Measurements from ENCODE around the gene ACACB.

ACACB gene

GRCh38 chr12:109239691-109240090 is 123.3 kb downstream of the ACACB start:
- no peak overlapping the region for H3K4me3 ChIP-seq (ENCODE audit: low read depth, low read length)
- no peak for DNase-seq (ENCODE audit: low read depth)

- DNase-seq (ENCODE audit: low read depth), result no peak
- H3K4me3 ChIP-seq (ENCODE audit: low read depth, low read length), result no peak overlapping the region
These were observed 124.0 kb downstream of the ACACB start for GRCh38 chr12:109240365-109240764.

GRCh38 chr12:109241936-109242335 is 125.5 kb downstream of the ACACB start:
- H3K4me3 ChIP-seq (ENCODE audit: low read depth, low read length), result no peak overlapping the region
- no peak for DNase-seq (ENCODE audit: low read depth)

GRCh38 chr12:109244073-109244472 is 127.7 kb downstream of the ACACB start:
- no peak for DNase-seq (ENCODE audit: low read depth)
- no peak overlapping the region for H3K4me3 ChIP-seq (ENCODE audit: low read depth, low read length)

- no peak overlapping the region for H3K4me3 ChIP-seq (ENCODE audit: low read depth, low read length)
- no peak for DNase-seq (ENCODE audit: low read depth)
These were observed 129.8 kb downstream of the ACACB start for GRCh38 chr12:109246221-109246620.

- no peak for DNase-seq (ENCODE audit: low read depth)
- no peak overlapping the region for H3K4me3 ChIP-seq (ENCODE audit: low read depth, low read length)
These were observed 131.7 kb downstream of the ACACB start for GRCh38 chr12:109247831-109248654.

GRCh38 chr12:109250523-109250922 is 134.1 kb downstream of the ACACB start:
- no peak overlapping the region for H3K4me3 ChIP-seq (ENCODE audit: low read depth, low read length)
- DNase-seq (ENCODE audit: low read depth), result no peak

GRCh38 chr12:109252799-109253198 is 136.4 kb downstream of the ACACB start:
- DNase-seq (ENCODE audit: low read depth), result no peak
- no peak overlapping the region for H3K4me3 ChIP-seq (ENCODE audit: low read depth, low read length)

GRCh38 chr12:109253913-109254544 is 137.6 kb downstream of the ACACB start:
- H3K4me3 ChIP-seq (ENCODE audit: low read depth, low read length), result no peak overlapping the region
- no peak for DNase-seq (ENCODE audit: low read depth)

GRCh38 chr12:109255377-109255776 is 139.0 kb downstream of the ACACB start:
- no peak for DNase-seq (ENCODE audit: low read depth)
- H3K4me3 ChIP-seq (ENCODE audit: low read depth, low read length), result no peak overlapping the region

GRCh38 chr12:109256011-109256410 is 139.6 kb downstream of the ACACB start:
- no peak overlapping the region for H3K4me3 ChIP-seq (ENCODE audit: low read depth, low read length)
- no peak for DNase-seq (ENCODE audit: low read depth)

GRCh38 chr12:109258201-109258600 is 141.8 kb downstream of the ACACB start:
- DNase-seq (ENCODE audit: low read depth), result no peak
- H3K4me3 ChIP-seq (ENCODE audit: low read depth, low read length), result no peak overlapping the region

GRCh38 chr12:109258607-109259544 is 142.5 kb downstream of the ACACB start:
- H3K4me3 ChIP-seq (ENCODE audit: low read depth, low read length), result no peak overlapping the region
- DNase-seq (ENCODE audit: low read depth), result no peak

GRCh38 chr12:109259545-109259895 is 143.1 kb downstream of the ACACB start:
- no peak overlapping the region for H3K4me3 ChIP-seq (ENCODE audit: low read depth, low read length)
- no peak for DNase-seq (ENCODE audit: low read depth)

- DNase-seq (ENCODE audit: low read depth), result no peak
- no peak overlapping the region for H3K4me3 ChIP-seq (ENCODE audit: low read depth, low read length)
These were observed 144.7 kb downstream of the ACACB start for GRCh38 chr12:109261087-109261486.

- no peak for DNase-seq (ENCODE audit: low read depth)
- H3K4me3 ChIP-seq (ENCODE audit: low read depth, low read length), result no peak overlapping the region
These were observed 145.6 kb downstream of the ACACB start for GRCh38 chr12:109261939-109262338.

GRCh38 chr12:109263439-109263838 is 147.1 kb downstream of the ACACB start:
- DNase-seq (ENCODE audit: low read depth), result no peak
- H3K4me3 ChIP-seq (ENCODE audit: low read depth, low read length), result no peak overlapping the region

GRCh38 chr12:109264095-109264942 is 147.9 kb downstream of the ACACB start:
- H3K4me3 ChIP-seq (ENCODE audit: low read depth, low read length), result no peak overlapping the region
- DNase-seq (ENCODE audit: low read depth), result no peak

- H3K4me3 ChIP-seq (ENCODE audit: low read depth, low read length), result no peak overlapping the region
These were observed 148.7 kb downstream of the ACACB start for GRCh38 chr12:109264943-109265650.

More at GRCh38 chr12:109264943-109265650, 148.7 kb downstream of the ACACB start:
- no peak for DNase-seq (ENCODE audit: low read depth)

All from skeletal muscle cell (primary cell).